Karpas-422 (cell line): ENCODE results near the gene DAPK2. TPM values are rescaled to one million over a fixed set of nuclear protein-coding genes. Genes with fewer than 3 reads are reported as not detected.

ENCODE experiments used
- DNase-seq: peaks from one replicate; pipeline ENCODE4 v3.0.0-alpha.2; 2015
- H2AFZ ChIP-seq: fragments of 200-600 bp; sonication (generic); 2 replicates; pipeline ENCODE4 v1.6.1; 2014; ENCODE audit warnings: antibody characterized with exemption, low read length, mixed read lengths
- H3K27ac ChIP-seq: fragments of 200-600 bp; sonication (generic); 2 replicates; pipeline ENCODE4 v1.5.1; 2014; ENCODE audit warnings: mild to moderate bottlenecking, low read length, moderate library complexity
- H3K27me3 ChIP-seq: fragments of 200-600 bp; sonication (generic); 2 replicates; pipeline ENCODE4 v1.6.1; 2014; ENCODE audit warnings: low read length, mixed read lengths
- H3K36me3 ChIP-seq: fragments of 200-600 bp; sonication (generic); 2 replicates; pipeline ENCODE4 v1.6.1; 2014; ENCODE audit warnings: low read length, mixed read lengths; ENCODE audit not compliant: insufficient read depth
- H3K4me1 ChIP-seq: fragments of 200-600 bp; sonication (generic); 2 replicates; pipeline ENCODE4 v1.6.1; 2014; ENCODE audit warnings: mild to moderate bottlenecking, low read length, mixed read lengths
- H3K4me2 ChIP-seq: fragments of 200-600 bp; sonication (generic); 2 replicates; pipeline ENCODE4 v1.6.1; 2014; ENCODE audit warnings: low read length, low read depth, mild to moderate bottlenecking; ENCODE audit not compliant: poor library complexity, severe bottlenecking
- H3K4me3 ChIP-seq: fragments of 200-600 bp; sonication (generic); 2 replicates; pipeline ENCODE4 v1.5.1; 2014; ENCODE audit warnings: mild to moderate bottlenecking, antibody characterized with exemption, low read length, mixed read lengths
- H3K79me2 ChIP-seq: fragments of 200-600 bp; sonication (generic); 2 replicates; pipeline ENCODE4 v1.6.1; 2014; ENCODE audit warnings: mild to moderate bottlenecking, low read length, mixed read lengths
- H3K9ac ChIP-seq: fragments of 200-600 bp; sonication (generic); 2 replicates; pipeline ENCODE4 v1.6.0; 2014; ENCODE audit warnings: low read length
- H3K9me2 ChIP-seq: fragments of 200-600 bp; sonication (generic), shearing (Covaris generic); replicated peaks from 2 replicates; pipeline ENCODE4 v1.6.0; 2014; ENCODE audit warnings: mild to moderate bottlenecking, low read length, moderate library complexity; ENCODE audit not compliant: insufficient read depth
- H3K9me3 ChIP-seq: fragments of 300-700, 200-600 bp; sonication (generic); 2 replicates; pipeline ENCODE4 v1.6.1; 2014; ENCODE audit warnings: low read length, mixed read lengths
- H4K20me1 ChIP-seq: fragments of 200-600 bp; sonication (generic); 2 replicates; pipeline ENCODE4 v1.6.1; 2014; ENCODE audit warnings: mild to moderate bottlenecking, antibody characterized with exemption, low read length, low read depth; ENCODE audit not compliant: insufficient read depth
- total RNA-seq: library from RNA; depleted of rRNA; stranded (reverse); fragments of >200 nt; shearing (Covaris generic); gene quantifications from 2 replicates; pipeline ENCODE4 v1.2.3, GENCODE V29; 2014; ENCODE audit warnings: low replicate concordance

The DAPK2 gene
- total RNA-seq, 1 experiment from 2014 or later = 40.4 TPM

DNA sequence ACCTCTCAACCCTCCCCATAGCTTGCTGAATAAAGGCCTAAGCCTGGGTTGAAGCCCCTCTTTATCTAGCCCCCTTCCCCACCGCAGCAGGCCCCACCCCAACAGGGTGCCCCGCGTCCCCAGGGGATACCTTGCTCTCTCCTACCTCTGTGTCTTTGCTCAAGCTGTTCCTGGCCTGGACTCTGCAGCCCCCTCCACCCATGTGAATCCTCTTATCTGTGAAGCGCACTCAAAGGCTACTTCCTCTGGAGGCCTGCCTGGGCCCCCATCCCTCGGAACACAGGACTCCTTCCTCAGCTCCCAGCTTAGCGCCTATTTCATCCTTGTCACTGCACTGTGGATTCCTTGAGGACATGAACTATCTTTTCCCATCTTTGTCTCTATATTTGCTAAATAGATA lies 151.1 kb downstream of the DAPK2 start:
- Histone ChIP-seq H3K9ac (peak overlapping the region; percentile 55), H3K9me2 (no peaks in the 10 kb centered on the region), H3K27me3 (no peaks in the 10 kb centered on the region), H4K20me1 (no peaks in the 10 kb centered on the region), H3K4me3 (peak overlapping the region; percentile 16; the same call in 1 of the 2 replicates), H3K9me3 (no peaks in the 10 kb centered on the region), H3K79me2 (no peaks in the 10 kb centered on the region), H3K36me3 (no peaks in the 10 kb centered on the region), H3K4me1 (peaks cover 84% of the 10 kb centered on the region), H2AFZ (no peak overlapping the region), H3K27ac (peak overlapping the region; percentile 89), H3K4me2 (peak overlapping the region; percentile 52)
- DNase-seq = no peak

DNA sequence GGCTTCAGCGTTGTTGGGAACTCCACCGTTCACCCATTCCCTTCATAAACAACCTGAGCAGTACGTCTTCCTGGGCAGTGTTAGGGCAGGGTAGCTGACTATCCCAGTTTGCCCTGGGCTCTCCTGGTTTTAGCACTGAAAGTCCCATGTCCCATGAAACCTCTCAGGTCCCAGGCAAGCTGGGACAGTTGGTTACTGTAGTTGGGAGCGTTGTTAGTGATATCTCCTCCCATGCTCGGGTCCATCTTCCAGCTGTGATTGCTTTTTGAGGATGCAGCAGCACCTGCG lies 151.7 kb downstream of the DAPK2 start:
- no peaks in the 10 kb centered on the region for H4K20me1 ChIP-seq
- no peak overlapping the region for H2AFZ ChIP-seq
- no peaks in the 10 kb centered on the region for H3K79me2 ChIP-seq
- H3K4me1 ChIP-seq = peaks cover 78% of the 10 kb centered on the region
- DNase-seq = no peak
- H3K27me3 ChIP-seq = no peaks in the 10 kb centered on the region
- no peaks in the 10 kb centered on the region for H3K36me3 ChIP-seq
- H3K9me2 ChIP-seq = no peaks in the 10 kb centered on the region
- H3K27ac ChIP-seq = peak overlapping the region; percentile 89
- no peaks in the 10 kb centered on the region for H3K9me3 ChIP-seq
- peak overlapping the region; percentile 52 for H3K4me2 ChIP-seq
- peak overlapping the region; percentile 57 for H3K9ac ChIP-seq
- no peak overlapping the region for H3K4me3 ChIP-seq

DNA sequence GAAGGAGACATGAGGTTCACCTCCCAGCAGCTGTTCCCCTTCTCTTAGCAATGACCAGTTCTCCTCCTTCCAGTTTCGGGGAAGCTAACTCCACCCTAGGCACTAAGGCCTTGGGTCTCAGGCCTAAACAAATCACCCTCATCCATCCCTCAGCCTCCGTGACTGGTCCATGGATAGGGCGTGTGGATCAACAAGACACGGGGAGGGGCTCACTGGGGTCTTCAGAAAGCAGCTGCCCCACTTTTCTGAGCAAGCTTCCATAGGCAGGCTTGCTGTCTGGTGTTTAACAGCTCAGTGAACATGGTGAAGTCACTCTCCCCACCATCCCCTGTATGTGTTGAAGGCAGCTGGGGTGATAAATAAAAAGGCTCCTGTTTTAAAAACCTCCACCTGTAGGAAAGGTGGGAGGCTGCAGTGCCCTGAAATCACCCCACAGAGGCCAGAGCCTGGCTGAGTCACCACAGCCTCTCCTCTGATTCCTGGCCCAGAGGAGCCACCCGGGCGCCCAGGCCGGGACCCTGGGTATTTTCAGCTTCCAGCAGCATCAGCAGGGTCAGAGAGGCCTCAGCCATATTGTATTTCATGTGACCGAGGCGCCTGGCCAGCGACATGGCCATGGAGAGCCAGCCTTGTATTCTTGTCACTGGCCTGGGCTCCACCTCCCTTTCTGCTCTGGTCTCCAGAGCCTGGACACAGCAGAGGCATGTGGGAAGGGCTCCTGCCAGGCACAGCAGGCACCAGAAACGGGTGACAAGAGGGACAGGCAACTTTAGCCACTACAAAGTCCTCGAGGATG lies 152.2 kb downstream of the DAPK2 start:
- Histone ChIP-seq H3K79me2 (no peaks in the 10 kb centered on the region), H3K27me3 (no peaks in the 10 kb centered on the region), H3K9me3 (no peaks in the 10 kb centered on the region), H3K4me1 (peaks cover 73% of the 10 kb centered on the region), H3K4me2 (peak overlapping the region; percentile 52), H3K9me2 (no peaks in the 10 kb centered on the region), H3K36me3 (no peaks in the 10 kb centered on the region), H3K4me3 (no peak overlapping the region), H4K20me1 (no peaks in the 10 kb centered on the region), H3K27ac (peak overlapping the region; percentile 89), H2AFZ (no peak overlapping the region), H3K9ac (peak overlapping the region; percentile 57)
- peak; percentile 51 for DNase-seq

DNA sequence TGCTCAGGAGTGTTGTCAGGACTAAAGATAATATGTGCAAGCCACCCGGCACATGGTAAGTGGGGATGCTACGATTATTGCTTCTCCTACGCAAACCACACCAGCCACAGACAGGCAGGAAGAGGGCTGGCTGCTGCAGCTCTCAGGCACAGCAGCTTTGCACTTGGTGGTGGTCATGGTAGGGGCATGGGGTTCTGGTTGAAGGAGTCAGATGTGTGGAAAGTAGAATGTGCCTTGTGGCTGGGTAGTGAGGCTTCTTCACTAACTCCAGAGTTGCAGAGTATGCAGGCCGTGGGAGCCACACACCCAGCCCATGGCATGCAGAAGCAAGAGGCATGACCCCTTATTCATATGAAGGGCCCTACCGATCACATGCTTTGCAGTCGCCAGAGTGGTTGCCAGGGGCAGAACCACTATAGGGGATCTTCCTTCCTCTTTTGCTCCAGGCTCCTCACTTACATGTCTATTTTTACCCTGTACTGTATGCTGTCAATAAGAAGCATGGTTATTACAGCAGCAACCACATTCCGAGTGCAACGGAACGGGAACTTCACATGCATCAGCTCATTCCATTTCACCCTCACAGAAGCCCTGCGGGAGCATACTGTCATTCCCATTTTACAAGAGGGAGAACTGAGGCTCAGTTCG lies 153.4 kb downstream of the DAPK2 start:
- H2AFZ ChIP-seq = no peak overlapping the region

DNA sequence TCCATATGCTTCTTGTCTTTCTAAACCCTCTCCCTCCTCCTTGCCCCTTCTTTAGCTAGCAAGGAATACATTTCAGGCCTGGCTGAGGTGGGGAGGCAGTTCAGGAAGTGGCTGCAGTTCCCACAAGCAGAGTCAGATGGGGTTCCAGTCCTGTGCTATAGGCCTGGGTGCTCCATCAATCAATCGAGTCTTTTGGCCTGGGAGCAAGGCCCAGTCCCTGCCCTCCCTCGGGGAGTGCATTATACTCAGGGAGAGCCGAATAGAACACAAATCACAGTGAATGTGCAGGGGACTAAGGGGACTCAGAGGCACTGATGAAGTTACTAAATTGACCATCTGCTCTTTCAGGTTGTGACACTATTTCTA lies 154.5 kb downstream of the DAPK2 start:
- H3K4me3 ChIP-seq = no peak overlapping the region

More for the DNA sequence above, 153.4 kb downstream of the DAPK2 start:
- peak overlapping the region; percentile 89 for H3K27ac ChIP-seq
- no peak overlapping the region for H3K4me3 ChIP-seq
- H3K36me3 ChIP-seq = no peaks in the 10 kb centered on the region
- no peaks in the 10 kb centered on the region for H3K9me3 ChIP-seq
- H3K79me2 ChIP-seq = no peaks in the 10 kb centered on the region
- H3K4me2 ChIP-seq = peak overlapping the region; percentile 12
- H4K20me1 ChIP-seq = no peaks in the 10 kb centered on the region
- DNase-seq = peak; percentile 74
- peaks cover 64% of the 10 kb centered on the region for H3K4me1 ChIP-seq
- H3K27me3 ChIP-seq = no peaks in the 10 kb centered on the region
- H3K9me2 ChIP-seq = no peaks in the 10 kb centered on the region
- H3K9ac ChIP-seq = peak overlapping the region; percentile 57; the same call in 1 of the 2 replicates

DNA sequence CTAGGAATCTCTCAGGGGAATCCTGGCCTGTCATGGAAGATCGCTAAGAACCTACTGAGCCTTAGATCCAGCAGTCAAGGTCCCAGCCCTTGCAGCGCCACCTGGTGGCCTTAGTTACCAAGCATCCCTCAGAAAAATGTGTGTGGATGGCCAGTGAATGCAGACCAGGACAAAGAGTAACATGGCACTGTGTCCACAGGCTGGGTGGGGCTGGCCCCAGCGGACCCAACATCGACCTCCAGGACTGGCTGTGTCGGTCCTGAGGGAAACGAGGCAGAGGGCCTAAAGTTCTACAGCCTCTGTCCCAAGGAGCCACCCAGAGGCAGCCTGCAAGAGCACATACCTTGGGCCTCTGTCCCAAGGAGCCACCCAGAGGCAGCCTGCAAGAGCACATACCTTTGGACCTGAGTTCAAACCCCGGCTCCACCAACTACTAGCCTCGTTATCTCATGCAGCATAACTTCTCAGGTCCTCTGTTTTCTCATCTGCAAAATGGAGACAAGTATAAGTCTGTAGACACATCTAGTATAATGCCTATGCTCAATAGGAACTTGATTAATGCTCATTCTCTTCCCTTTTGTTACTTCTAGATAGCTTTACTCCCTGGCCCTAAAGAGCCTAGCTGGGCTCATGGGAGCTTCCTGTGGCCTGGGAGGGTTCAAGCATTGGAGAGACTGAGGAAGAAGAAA lies 155.1 kb downstream of the DAPK2 start:
- Histone ChIP-seq H4K20me1 (no peaks in the 10 kb centered on the region), H3K4me3 (no peak overlapping the region), H3K4me1 (peaks cover 49% of the 10 kb centered on the region), H3K9ac (0 out of 2 replicates have a peak overlapping the region, but pooled peaks have one; percentile 18), H3K36me3 (no peaks in the 10 kb centered on the region), H2AFZ (0 out of 2 replicates have a peak overlapping the region, but pooled peaks have one; percentile 14), H3K9me2 (no peaks in the 10 kb centered on the region), H3K4me2 (no peak overlapping the region), H3K27ac (peak overlapping the region; percentile 89), H3K79me2 (no peaks in the 10 kb centered on the region), H3K9me3 (no peaks in the 10 kb centered on the region), H3K27me3 (no peaks in the 10 kb centered on the region)
- peak; percentile 92 for DNase-seq

More for the DNA sequence above, 154.5 kb downstream of the DAPK2 start:
- DNase-seq = peak; percentile 51
- no peak overlapping the region for H3K4me2 ChIP-seq
- H3K9ac ChIP-seq = peak overlapping the region; percentile 18; the same call in 1 of the 2 replicates
- H3K79me2 ChIP-seq = no peaks in the 10 kb centered on the region
- peaks cover 55% of the 10 kb centered on the region for H3K4me1 ChIP-seq
- peak overlapping the region; percentile 89 for H3K27ac ChIP-seq
- H3K36me3 ChIP-seq = no peaks in the 10 kb centered on the region
- no peaks in the 10 kb centered on the region for H3K9me3 ChIP-seq
- no peaks in the 10 kb centered on the region for H3K27me3 ChIP-seq
- H3K9me2 ChIP-seq = no peaks in the 10 kb centered on the region
- H4K20me1 ChIP-seq = no peaks in the 10 kb centered on the region
- 0 out of 2 replicates have a peak overlapping the region, but pooled peaks have one; percentile 14 for H2AFZ ChIP-seq

DNA sequence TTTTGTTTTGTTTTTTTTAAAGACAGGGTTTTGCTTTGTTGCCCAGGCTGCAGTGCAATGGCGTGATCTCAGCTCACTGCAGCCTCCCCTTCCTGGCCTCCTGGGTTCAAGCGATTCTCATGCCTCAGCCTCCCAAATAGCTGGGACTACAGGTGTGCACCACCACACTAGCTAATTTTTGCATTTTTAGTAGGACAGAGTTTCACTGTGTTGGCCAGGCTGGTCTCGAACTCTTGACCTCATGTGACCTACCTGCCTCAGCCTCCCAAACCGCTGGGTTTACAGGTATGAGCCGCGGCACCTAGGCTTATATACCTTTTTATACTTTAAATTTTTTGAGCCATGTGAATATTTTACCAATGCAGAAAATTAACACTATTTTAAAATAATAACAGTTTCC lies 155.7 kb downstream of the DAPK2 start:
- H3K9me2 ChIP-seq = no peaks in the 10 kb centered on the region
- H3K27ac ChIP-seq = no peak overlapping the region
- H3K79me2 ChIP-seq = no peaks in the 10 kb centered on the region
- H3K4me2 ChIP-seq = no peak overlapping the region
- peaks cover 43% of the 10 kb centered on the region for H3K4me1 ChIP-seq
- H2AFZ ChIP-seq = no peak overlapping the region
- no peaks in the 10 kb centered on the region for H3K27me3 ChIP-seq
- no peaks in the 10 kb centered on the region for H4K20me1 ChIP-seq
- no peaks in the 10 kb centered on the region for H3K36me3 ChIP-seq
- no peak overlapping the region for H3K4me3 ChIP-seq
- H3K9me3 ChIP-seq = no peaks in the 10 kb centered on the region
- no peak for DNase-seq
- H3K9ac ChIP-seq = no peak overlapping the region

DNA sequence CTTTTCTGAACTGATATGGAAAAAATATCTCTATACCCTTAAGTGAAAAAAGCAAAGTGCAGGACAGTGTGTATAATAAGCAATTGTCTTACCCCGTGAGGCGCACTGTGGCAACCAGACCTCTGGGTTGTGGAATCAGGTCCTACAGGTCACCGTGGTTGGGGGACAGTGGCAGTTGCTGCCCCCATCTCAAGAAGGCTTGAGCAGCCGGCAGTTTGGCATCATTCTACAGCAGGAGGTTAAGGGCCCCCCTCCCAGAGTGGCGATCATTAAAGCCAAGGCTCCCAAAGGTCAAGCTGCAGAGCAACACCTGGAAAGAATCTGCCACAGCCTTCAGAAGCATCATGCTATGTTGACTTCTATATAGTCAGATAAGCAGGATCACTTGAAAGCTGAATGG lies 156.5 kb downstream of the DAPK2 start:
- Histone ChIP-seq H3K4me1 (peaks cover 36% of the 10 kb centered on the region), H3K79me2 (no peaks in the 10 kb centered on the region), H3K27me3 (no peaks in the 10 kb centered on the region), H3K9me3 (no peaks in the 10 kb centered on the region), H4K20me1 (no peaks in the 10 kb centered on the region), H3K4me2 (no peak overlapping the region), H3K9me2 (no peaks in the 10 kb centered on the region), H3K27ac (no peak overlapping the region), H3K36me3 (no peaks in the 10 kb centered on the region), H2AFZ (no peak overlapping the region), H3K4me3 (no peak overlapping the region), H3K9ac (no peak overlapping the region)
- no peak for DNase-seq
